HEK293 (cell line): ENCODE measurements around the gene MLLT10.

ENCODE experiments used
- BCL11A ChIP-seq: fragments of 450-650 bp; formaldehyde crosslinking; IDR thresholded peaks from 2 replicates; pipeline ENCODE4 v1.5.1; 2016; ENCODE audit warnings: low read depth, missing biosample characterization, missing genetic modification characterization
- HOXD13 ChIP-seq: sonication (generic); formaldehyde crosslinking; IDR thresholded peaks from 2 replicates; pipeline ENCODE4 v1.8.0; 2022; ENCODE audit warnings: missing genetic modification reagents, borderline replicate concordance
- MZF1 ChIP-seq: fragments of 450-650 bp; formaldehyde crosslinking; IDR thresholded peaks from 2 replicates; pipeline ENCODE4 v1.5.1; 2017; ENCODE audit warnings: missing biosample characterization, missing genetic modification characterization, borderline replicate concordance
- SALL2 ChIP-seq: fragments of 450-650 bp; formaldehyde crosslinking; IDR thresholded peaks from 2 replicates; pipeline ENCODE4 v1.5.0; 2017; ENCODE audit warnings: missing biosample characterization, mild to moderate bottlenecking, missing genetic modification characterization, borderline replicate concordance
- SCRT1 ChIP-seq: fragments of 450-650 bp; formaldehyde crosslinking; IDR thresholded peaks from 2 replicates; pipeline ENCODE4 v1.5.1; 2016; ENCODE audit warnings: missing biosample characterization, missing genetic modification characterization, borderline replicate concordance
- ZBTB48 ChIP-seq: fragments of 450-650 bp; formaldehyde crosslinking; IDR thresholded peaks from 2 replicates; pipeline ENCODE4 v1.5.1; 2016; ENCODE audit warnings: missing biosample characterization, missing genetic modification characterization
- ZFP41 ChIP-seq: fragments of 450-650 bp; formaldehyde crosslinking; IDR thresholded peaks from 2 replicates; pipeline ENCODE4 v1.5.1; 2016; ENCODE audit warnings: missing biosample characterization, missing genetic modification characterization, borderline replicate concordance
- ZIC2 ChIP-seq: fragments of 450-650 bp; formaldehyde crosslinking; IDR thresholded peaks from 2 replicates; pipeline ENCODE4 v1.5.1; 2016; ENCODE audit warnings: missing biosample characterization, missing genetic modification characterization
- ZNF140 ChIP-seq: fragments of 450-650 bp; formaldehyde crosslinking; IDR thresholded peaks from 2 replicates; pipeline ENCODE4 v1.5.1; 2016; ENCODE audit warnings: missing biosample characterization, missing genetic modification characterization
- ZNF184 ChIP-seq: fragments of 450-650 bp; IDR thresholded peaks from 2 replicates; pipeline ENCODE4 v1.5.1; 2018; ENCODE audit warnings: missing biosample characterization, mild to moderate bottlenecking, missing genetic modification characterization
- ZNF202 ChIP-seq: fragments of 450-650 bp; formaldehyde crosslinking; IDR thresholded peaks from 2 replicates; pipeline ENCODE4 v1.5.1; 2016; ENCODE audit warnings: missing biosample characterization, missing genetic modification characterization, borderline replicate concordance
- ZNF214 ChIP-seq: fragments of 450-650 bp; formaldehyde crosslinking; IDR thresholded peaks from 2 replicates; pipeline ENCODE4 v1.5.1; 2017; ENCODE audit warnings: missing biosample characterization, mild to moderate bottlenecking, missing genetic modification characterization, borderline replicate concordance
- ZNF394 ChIP-seq: fragments of 450-650 bp; formaldehyde crosslinking; IDR thresholded peaks from 2 replicates; pipeline ENCODE4 v1.5.1; 2016; ENCODE audit warnings: missing biosample characterization, missing genetic modification characterization, mild to moderate bottlenecking, moderate library complexity, borderline replicate concordance
- ZNF521 ChIP-seq: fragments of 450-650 bp; formaldehyde crosslinking; IDR thresholded peaks from 2 replicates; pipeline ENCODE4 v1.5.1; 2017; ENCODE audit warnings: missing biosample characterization, mild to moderate bottlenecking, missing genetic modification characterization
- ZNF548 ChIP-seq: fragments of 450-650 bp; formaldehyde crosslinking; IDR thresholded peaks from 2 replicates; pipeline ENCODE4 v1.5.1; 2016; ENCODE audit warnings: missing biosample characterization, missing genetic modification characterization
- ZNF571 ChIP-seq: fragments of 450-650 bp; formaldehyde crosslinking; IDR thresholded peaks from 2 replicates; pipeline ENCODE4 v1.5.0; 2017; ENCODE audit warnings: missing biosample characterization, missing genetic modification characterization
- ZNF629 ChIP-seq: fragments of 450-650 bp; formaldehyde crosslinking; IDR thresholded peaks from 2 replicates; pipeline ENCODE4 v1.5.1; 2017; ENCODE audit warnings: missing biosample characterization, missing genetic modification characterization
- ZNF677 ChIP-seq: fragments of 450-650 bp; IDR thresholded peaks from 2 replicates; pipeline ENCODE4 v1.5.0; 2018; ENCODE audit warnings: missing biosample characterization, mild to moderate bottlenecking, missing genetic modification characterization, moderate library complexity
- ZNF776 ChIP-seq: fragments of 450-650 bp; formaldehyde crosslinking; IDR thresholded peaks from 2 replicates; pipeline ENCODE4 v1.5.0; 2017; ENCODE audit warnings: missing biosample characterization, missing genetic modification characterization, borderline replicate concordance
- TF ChIP-seq, protein P1 (sequence below): sonication (generic); formaldehyde crosslinking; IDR thresholded peaks from 2 replicates; pipeline ENCODE4 v1.8.1; 2022; ENCODE audit warnings: mild to moderate bottlenecking, moderate library complexity, missing genetic modification reagents
- TF ChIP-seq, protein P2 (sequence below): fragments of 450-650 bp; formaldehyde crosslinking; IDR thresholded peaks from 2 replicates; pipeline ENCODE4 v1.5.1; 2016; ENCODE audit warnings: missing biosample characterization, missing genetic modification characterization
- TF ChIP-seq, protein P3 (sequence below): fragments of 450-650 bp; formaldehyde crosslinking; IDR thresholded peaks from 2 replicates; pipeline ENCODE4 v1.5.1; 2016; ENCODE audit warnings: missing biosample characterization, missing genetic modification characterization
- TF ChIP-seq, protein P4 (sequence below): fragments of 450-650 bp; formaldehyde crosslinking; IDR thresholded peaks from 2 replicates; pipeline ENCODE4 v1.5.1; 2016; ENCODE audit warnings: missing biosample characterization, missing genetic modification characterization
- TF ChIP-seq, protein P5 (sequence below): fragments of 450-650 bp; formaldehyde crosslinking; IDR thresholded peaks from 2 replicates; pipeline ENCODE4 v1.5.1; 2016; ENCODE audit warnings: missing biosample characterization, missing genetic modification characterization
- TF ChIP-seq, protein P6 (sequence below): fragments of 450-650 bp; formaldehyde crosslinking; IDR thresholded peaks from 2 replicates; pipeline ENCODE4 v1.5.1; 2017; ENCODE audit warnings: missing biosample characterization, missing genetic modification characterization
- TF ChIP-seq, protein P7 (sequence below): fragments of 450-650 bp; IDR thresholded peaks from 2 replicates; pipeline ENCODE4 v1.5.1; 2018; ENCODE audit warnings: missing biosample characterization, mild to moderate bottlenecking, missing genetic modification characterization

The MLLT10 gene

DNA sequence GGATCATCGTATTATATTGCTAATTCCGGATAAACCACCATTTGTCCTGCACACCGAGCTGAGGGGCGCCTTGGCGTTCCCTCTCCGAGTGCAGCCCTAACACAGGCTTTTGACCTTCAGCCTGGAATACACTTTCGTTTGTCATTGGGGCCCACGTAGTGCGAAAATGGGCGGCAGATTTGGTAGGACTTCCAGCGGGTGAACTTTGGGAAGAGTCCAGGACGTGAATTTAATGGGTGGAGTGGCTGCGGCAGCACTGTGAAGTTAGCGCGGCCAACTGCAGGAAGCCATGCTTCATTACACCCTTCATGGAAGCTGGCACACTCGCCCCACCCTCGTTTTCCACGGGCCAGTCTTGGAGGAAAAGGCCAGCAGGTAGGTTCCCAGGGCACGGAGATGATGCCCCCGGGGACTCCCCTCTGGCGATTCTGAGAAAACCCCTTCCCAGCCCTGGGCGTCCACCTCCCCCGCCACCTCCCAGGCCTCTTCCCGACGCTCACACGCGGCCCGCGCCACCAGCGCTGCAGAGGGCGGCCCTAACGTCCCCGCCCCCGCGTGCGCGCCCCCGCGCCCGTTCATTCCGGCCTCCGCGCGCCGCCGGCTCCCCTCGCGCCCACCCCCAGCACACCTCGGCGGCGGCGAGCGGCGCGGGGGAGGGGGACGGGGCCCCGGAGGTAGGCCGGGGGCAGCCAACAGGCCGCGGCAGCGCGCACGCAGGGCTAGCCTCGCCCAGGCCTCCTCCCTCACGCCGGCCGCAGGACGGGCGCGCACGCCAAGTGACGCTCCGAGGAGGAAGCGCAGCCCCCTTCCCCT is at the start of gene MLLT10 (continued):
- no peak for TF ChIP-seq SCRT1 (tag by site-specific recombination)
- TF ChIP-seq ZNF214 = no peak
- peak; percentile 48; the same call in 1 of the 2 replicates for TF ChIP-seq ZNF394 (tag by site-specific recombination)
- TF ChIP-seq, protein P1, sequence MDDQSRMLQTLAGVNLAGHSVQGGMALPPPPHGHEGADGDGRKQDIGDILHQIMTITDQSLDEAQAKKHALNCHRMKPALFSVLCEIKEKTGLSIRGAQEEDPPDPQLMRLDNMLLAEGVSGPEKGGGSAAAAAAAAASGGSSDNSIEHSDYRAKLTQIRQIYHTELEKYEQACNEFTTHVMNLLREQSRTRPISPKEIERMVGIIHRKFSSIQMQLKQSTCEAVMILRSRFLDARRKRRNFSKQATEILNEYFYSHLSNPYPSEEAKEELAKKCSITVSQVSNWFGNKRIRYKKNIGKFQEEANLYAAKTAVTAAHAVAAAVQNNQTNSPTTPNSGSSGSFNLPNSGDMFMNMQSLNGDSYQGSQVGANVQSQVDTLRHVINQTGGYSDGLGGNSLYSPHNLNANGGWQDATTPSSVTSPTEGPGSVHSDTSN (CRISPR knock-in tag) = peak; percentile 89; the same call in 1 of the 2 replicates
- no peak for TF ChIP-seq SALL2
- TF ChIP-seq ZFP41 (tag by site-specific recombination) = no peak
- no peak for TF ChIP-seq ZNF202 (tag by site-specific recombination)
- TF ChIP-seq ZNF629 (tag by site-specific recombination) = peak; percentile 54; the same call in 1 of the 2 replicates
- TF ChIP-seq, protein P2, sequence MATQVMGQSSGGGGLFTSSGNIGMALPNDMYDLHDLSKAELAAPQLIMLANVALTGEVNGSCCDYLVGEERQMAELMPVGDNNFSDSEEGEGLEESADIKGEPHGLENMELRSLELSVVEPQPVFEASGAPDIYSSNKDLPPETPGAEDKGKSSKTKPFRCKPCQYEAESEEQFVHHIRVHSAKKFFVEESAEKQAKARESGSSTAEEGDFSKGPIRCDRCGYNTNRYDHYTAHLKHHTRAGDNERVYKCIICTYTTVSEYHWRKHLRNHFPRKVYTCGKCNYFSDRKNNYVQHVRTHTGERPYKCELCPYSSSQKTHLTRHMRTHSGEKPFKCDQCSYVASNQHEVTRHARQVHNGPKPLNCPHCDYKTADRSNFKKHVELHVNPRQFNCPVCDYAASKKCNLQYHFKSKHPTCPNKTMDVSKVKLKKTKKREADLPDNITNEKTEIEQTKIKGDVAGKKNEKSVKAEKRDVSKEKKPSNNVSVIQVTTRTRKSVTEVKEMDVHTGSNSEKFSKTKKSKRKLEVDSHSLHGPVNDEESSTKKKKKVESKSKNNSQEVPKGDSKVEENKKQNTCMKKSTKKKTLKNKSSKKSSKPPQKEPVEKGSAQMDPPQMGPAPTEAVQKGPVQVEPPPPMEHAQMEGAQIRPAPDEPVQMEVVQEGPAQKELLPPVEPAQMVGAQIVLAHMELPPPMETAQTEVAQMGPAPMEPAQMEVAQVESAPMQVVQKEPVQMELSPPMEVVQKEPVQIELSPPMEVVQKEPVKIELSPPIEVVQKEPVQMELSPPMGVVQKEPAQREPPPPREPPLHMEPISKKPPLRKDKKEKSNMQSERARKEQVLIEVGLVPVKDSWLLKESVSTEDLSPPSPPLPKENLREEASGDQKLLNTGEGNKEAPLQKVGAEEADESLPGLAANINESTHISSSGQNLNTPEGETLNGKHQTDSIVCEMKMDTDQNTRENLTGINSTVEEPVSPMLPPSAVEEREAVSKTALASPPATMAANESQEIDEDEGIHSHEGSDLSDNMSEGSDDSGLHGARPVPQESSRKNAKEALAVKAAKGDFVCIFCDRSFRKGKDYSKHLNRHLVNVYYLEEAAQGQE (tag by site-specific recombination) = peak; percentile 27; the same call in 1 of the 2 replicates
- TF ChIP-seq ZNF140 (tag by site-specific recombination) = no peak
- TF ChIP-seq ZNF548 (tag by site-specific recombination) = no peak
- TF ChIP-seq BCL11A = 0 out of 2 replicates have a peak, but pooled peaks have one; percentile 55
- peak; percentile 58; the same call in 1 of the 2 replicates for TF ChIP-seq ZBTB48 (tag by site-specific recombination)
- TF ChIP-seq, protein P3, sequence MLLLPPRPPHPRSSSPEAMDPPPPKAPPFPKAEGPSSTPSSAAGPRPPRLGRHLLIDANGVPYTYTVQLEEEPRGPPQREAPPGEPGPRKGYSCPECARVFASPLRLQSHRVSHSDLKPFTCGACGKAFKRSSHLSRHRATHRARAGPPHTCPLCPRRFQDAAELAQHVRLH (tag by site-specific recombination) = no peak
- no peak for TF ChIP-seq ZNF571 (tag by site-specific recombination)
- TF ChIP-seq ZIC2 (tag by site-specific recombination) = no peak; the same call in 1 of the 2 replicates
- no peak for TF ChIP-seq HOXD13 (CRISPR knock-in tag)
- TF ChIP-seq ZNF677 (tag by site-specific recombination) = no peak
- TF ChIP-seq ZNF776 (tag by site-specific recombination) = no peak
- TF ChIP-seq, protein P4, sequence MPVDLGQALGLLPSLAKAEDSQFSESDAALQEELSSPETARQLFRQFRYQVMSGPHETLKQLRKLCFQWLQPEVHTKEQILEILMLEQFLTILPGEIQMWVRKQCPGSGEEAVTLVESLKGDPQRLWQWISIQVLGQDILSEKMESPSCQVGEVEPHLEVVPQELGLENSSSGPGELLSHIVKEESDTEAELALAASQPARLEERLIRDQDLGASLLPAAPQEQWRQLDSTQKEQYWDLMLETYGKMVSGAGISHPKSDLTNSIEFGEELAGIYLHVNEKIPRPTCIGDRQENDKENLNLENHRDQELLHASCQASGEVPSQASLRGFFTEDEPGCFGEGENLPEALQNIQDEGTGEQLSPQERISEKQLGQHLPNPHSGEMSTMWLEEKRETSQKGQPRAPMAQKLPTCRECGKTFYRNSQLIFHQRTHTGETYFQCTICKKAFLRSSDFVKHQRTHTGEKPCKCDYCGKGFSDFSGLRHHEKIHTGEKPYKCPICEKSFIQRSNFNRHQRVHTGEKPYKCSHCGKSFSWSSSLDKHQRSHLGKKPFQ = 0 out of 2 replicates have a peak, but pooled peaks have one; percentile 68
- TF ChIP-seq, protein P5, sequence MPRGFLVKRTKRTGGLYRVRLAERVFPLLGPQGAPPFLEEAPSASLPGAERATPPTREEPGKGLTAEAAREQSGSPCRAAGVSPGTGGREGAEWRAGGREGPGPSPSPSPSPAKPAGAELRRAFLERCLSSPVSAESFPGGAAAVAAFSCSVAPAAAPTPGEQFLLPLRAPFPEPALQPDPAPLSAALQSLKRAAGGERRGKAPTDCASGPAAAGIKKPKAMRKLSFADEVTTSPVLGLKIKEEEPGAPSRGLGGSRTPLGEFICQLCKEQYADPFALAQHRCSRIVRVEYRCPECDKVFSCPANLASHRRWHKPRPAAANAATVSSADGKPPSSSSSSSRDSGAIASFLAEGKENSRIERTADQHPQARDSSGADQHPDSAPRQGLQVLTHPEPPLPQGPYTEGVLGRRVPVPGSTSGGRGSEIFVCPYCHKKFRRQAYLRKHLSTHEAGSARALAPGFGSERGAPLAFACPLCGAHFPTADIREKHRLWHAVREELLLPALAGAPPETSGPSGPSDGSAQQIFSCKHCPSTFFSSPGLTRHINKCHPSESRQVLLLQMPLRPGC (tag by site-specific recombination) = 0 out of 2 replicates have a peak, but pooled peaks have one; percentile 46
- no peak for TF ChIP-seq ZNF521 (tag by site-specific recombination)
- no peak for TF ChIP-seq ZNF184 (tag by site-specific recombination)
- TF ChIP-seq, protein P6, sequence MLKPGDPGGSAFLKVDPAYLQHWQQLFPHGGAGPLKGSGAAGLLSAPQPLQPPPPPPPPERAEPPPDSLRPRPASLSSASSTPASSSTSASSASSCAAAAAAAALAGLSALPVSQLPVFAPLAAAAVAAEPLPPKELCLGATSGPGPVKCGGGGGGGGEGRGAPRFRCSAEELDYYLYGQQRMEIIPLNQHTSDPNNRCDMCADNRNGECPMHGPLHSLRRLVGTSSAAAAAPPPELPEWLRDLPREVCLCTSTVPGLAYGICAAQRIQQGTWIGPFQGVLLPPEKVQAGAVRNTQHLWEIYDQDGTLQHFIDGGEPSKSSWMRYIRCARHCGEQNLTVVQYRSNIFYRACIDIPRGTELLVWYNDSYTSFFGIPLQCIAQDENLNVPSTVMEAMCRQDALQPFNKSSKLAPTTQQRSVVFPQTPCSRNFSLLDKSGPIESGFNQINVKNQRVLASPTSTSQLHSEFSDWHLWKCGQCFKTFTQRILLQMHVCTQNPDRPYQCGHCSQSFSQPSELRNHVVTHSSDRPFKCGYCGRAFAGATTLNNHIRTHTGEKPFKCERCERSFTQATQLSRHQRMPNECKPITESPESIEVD (tag by site-specific recombination) = no peak
- TF ChIP-seq MZF1 (tag by site-specific recombination) = peak; percentile 30; the same call in 1 of the 2 replicates
- TF ChIP-seq, protein P7, sequence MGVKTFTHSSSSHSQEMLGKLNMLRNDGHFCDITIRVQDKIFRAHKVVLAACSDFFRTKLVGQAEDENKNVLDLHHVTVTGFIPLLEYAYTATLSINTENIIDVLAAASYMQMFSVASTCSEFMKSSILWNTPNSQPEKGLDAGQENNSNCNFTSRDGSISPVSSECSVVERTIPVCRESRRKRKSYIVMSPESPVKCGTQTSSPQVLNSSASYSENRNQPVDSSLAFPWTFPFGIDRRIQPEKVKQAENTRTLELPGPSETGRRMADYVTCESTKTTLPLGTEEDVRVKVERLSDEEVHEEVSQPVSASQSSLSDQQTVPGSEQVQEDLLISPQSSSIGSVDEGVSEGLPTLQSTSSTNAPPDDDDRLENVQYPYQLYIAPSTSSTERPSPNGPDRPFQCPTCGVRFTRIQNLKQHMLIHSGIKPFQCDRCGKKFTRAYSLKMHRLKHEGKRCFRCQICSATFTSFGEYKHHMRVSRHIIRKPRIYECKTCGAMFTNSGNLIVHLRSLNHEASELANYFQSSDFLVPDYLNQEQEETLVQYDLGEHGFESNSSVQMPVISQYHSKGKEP (tag by site-specific recombination) = 0 out of 2 replicates have a peak, but pooled peaks have one; percentile 38
